DOHH2 (cell line): ENCODE measurements around the gene MLST8.

Experiments
- CTCF ChIP-seq: fragments of 200-600 bp; sonication (generic); IDR thresholded peaks from one replicate; pipeline ENCODE4 v1.5.1; 2014; ENCODE audit warnings: antibody characterized with exemption, mild to moderate bottlenecking, low read depth, low read length; ENCODE audit not compliant: poor library complexity, severe bottlenecking
- EZH2phosphoT487 ChIP-seq: fragments of 200-600 bp; sonication (generic); IDR thresholded peaks from 2 replicates; pipeline ENCODE4 v1.6.1; 2017; ENCODE audit warnings: borderline replicate concordance, mild to moderate bottlenecking, antibody characterized with exemption, low read length, moderate library complexity, mixed read lengths

GRCh38 chr16:2216330-2216729, 11.1 kb downstream of the MLST8 start:
- TF ChIP-seq CTCF, result no peak
- TF ChIP-seq EZH2phosphoT487, result no peak
